GM18858 (cell line): ENCODE data around the gene WNT10A.
A peak's percentile ranks its signal among the peaks of the same experiment; 100 is the strongest.

Source experiments
- ATAC-seq: cut with Tn5 transposase; IDR thresholded peaks from one replicate; pipeline ENCODE4 v1.9.1; 2021; ENCODE audit not compliant: unreplicated experiment

Gene WNT10A

GRCh38 chr2:218876562-218877219, 4.0 kb upstream of the WNT10A start:
- ATAC-seq = no peak

GRCh38 chr2:218877331-218877730, 3.3 kb upstream of the WNT10A start:
- no peak for ATAC-seq

DNA sequence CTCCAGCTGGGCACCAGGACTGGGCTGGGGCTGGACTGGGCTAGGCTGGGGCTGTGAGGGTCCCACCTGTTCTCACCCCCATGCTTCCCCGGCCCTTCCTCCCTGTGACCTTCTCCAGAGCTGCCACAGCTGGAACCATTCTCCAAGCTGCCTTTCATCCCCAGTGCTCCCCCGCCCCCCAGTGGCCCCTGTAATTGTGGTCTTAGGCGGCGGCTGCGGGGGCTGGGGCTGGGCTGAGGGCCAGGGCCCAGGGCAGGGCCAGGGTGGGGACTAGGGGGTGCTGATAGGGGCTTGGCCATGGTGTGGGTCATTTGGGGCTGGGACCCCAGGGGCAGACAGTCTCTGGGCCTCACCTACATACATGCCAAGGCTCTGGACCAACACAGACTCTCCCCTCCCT, 2.8 kb upstream of the WNT10A start:
- ATAC-seq = no peak

DNA sequence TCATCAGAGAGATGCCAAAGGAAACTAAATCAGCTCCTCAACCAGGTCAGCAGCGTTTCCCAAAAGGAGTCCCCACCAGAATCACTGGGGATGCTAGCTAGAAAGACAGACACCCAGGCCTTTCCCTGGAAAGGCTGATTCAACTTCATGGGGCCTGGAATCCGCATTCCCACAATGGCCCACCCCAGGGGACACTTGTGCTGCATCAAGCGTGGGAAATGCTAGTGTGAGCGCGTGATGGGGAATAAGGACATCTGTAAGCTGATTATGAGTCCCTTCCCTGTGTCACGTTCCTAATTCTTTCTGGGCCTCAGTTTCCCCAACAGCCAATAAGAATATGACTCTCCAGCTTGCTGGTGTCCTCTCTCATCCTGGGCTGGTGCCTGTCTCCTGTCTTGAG, 2.2 kb upstream of the WNT10A start:
- ATAC-seq = no peak

DNA sequence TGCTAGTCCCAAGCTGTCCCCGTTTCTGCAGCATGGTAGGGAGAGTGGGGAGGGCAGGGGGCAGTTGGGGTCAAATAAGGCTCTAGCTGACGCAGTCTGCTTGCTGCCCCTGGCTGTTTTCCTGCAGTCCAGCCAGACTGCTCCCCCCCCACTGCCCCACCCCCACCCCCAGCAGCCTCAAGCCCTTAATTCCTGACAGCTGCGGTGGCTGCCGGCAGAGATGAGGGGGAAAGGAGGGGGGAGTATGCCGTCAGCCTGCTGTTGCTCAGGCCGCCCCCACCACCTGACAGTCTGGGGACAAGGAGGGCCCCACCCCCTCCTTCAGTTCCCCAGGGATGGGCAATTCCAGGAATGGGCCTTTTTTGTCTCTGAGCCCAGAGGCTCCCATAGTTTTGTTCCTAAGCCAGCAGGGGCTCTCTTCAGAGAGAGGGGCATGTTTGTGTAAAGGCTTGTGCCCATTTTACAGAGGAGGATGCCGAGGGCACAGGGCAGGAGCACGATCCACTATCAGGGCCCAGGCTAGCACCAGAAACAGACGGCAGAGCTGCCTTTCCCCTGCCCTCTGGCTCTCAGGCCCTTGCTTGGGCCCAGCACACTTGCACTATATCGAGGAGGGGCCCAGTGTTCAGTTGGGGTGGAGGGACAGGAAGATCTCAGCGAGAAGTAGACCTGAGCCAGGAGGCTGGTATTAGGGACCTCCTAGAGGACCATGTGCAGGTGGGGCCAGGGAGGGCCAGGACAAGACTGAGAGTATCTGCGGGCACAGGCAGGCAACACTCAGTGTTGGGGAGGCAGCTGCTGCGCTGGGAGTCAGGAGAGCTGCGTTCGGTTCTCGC, 1.5 kb upstream of the WNT10A start:
- no peak for ATAC-seq

DNA sequence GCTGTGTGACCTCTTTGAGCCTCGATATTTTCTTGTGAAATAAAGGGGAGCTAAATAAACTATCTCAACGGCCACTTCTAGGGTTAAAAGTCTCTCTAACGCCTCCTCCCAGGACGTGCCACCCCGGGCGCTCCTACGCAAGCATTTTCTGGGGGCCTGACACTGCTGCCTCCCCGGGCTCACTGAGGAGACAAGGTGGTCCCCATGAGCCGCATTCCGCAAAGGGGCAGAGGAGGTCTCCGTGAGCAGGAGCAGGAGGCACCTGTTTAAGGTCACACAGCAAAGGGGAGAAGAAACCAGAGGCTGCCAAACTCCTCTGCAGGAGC, 913 bp upstream of the WNT10A start:
- no peak for ATAC-seq

DNA sequence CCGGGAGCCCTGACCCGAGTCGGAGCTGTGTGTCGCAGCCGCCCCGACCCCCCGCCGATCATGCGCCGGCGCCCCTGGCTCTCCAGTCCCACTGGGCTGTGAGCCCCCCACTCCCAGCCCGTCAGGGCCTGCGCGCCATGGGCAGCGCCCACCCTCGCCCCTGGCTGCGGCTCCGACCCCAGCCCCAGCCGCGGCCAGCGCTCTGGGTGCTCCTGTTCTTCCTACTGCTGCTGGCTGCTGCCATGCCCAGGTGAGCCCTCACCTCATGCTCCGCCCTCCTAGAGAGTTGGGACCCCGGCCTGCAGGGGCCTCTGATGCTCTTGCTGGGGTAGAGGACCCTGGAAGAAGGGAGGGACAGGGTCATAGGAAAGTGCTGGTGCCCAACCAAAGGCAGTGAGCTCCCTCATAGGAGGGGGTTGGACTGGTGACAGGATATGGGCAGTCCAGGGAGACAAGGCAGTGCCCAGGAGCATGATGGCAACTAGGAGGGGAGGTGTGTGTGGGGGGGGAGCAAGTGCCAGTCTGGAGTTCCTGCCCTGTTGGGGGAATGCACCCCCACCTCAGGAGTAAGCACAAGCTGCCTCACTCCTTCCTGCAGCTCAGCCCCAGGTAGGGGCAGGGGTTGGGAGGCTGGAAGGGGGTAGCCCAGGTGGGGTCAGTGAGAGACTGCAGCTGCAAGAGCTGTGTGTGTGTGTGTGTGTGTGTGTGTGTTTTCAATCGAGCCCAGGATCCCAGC, 375 bp downstream of the WNT10A start:
- ATAC-seq = no peak

GRCh38 chr2:218881744-218882460, 1.2 kb downstream of the WNT10A start:
- no peak for ATAC-seq

GRCh38 chr2:218882461-218882816, 1.8 kb downstream of the WNT10A start:
- ATAC-seq = no peak

DNA sequence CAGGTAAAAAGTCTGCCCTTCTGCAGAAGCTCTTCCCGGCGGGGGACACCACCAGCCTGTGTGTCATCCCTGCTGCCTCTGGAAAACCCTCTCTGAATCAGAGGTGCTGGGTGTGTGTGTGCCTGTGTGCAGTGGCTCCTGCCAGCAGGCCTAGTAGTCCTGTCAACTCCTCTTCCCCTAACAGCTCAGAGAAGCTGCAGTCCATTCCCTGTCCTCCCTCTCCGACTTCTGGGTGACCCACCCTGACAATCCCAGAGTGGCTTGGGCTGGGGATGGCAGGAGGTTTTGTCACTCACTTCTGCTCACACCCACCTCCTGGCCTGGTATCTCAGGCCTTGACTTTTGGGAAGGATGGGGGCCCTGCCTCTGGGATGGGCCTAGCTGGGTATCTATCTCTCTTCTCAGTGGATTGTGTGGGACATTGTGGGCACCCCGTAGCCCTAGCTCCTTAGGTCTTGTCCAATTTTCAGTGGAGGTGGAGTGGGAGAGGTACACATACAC, 2.3 kb downstream of the WNT10A start:
- ATAC-seq = no peak

DNA sequence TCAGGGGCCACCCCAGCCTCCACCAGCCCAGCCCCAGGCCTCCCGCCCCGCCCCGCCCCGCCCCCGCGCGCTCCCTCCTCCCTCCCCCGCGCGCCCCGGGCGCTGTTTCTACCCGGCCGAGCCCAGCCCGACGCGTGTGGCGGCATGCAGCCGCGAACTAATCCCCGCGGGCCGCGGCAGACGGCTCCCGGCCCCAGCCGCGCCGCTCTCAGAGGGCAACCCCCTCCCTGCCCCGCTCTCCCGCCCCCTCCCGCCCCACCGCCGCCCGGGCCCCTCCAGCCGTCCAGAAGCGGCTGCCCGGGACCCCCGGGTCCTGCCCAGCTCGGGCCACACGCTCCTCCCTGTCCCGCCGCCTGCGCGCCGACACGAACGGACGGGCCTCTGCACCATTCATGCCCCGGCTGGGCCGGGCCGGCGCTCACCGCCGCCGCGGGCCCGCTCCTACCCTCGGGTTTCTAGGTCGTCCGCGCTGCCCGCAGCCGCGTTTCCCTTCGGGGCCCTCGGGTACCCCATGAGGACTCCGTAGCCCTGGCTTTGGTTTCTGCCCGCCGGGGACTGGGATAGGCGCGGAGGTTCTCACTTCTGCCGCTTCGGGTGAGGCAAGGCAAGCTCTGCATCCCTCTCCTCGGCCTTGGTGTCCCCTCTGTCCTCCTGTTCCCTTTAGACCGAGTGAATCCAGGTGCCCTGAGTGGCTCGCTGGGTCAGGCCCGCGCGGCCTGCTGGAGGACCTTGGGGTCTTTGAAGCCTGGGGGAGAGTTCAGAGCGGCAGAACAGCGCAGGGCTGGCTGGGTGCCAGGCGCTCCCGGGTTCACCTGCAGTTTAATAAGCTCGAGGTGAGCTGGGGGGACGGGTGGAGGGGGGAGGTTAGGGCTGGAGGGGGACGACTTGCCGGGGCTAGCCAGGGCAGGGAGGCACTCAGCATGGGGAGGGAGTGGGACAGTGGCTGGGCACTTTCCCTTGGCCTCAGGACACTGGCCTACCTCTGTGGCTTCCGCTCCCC, 3.1 kb downstream of the WNT10A start:
- ATAC-seq = no peak

DNA sequence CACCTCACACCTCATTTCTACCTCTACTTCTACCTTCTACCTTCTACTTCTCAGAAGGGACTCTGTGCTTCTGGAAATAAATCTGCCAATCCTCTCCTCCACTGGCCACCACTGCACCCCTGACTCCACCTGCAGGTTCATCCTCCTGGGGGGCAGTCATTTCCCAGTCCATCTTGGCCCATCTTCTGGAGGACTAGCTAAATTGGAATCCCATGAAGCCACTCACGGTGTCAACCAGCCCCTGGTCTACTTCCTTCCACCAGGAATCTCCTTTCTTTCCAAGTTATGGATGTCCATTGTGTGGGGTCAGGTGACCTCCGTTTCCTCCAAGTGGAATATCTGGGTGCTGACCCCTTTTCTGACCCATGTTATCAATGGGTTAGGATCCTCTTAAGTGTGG, 3.9 kb downstream of the WNT10A start:
- ATAC-seq = no peak

GRCh38 chr2:218885981-218886947, 5.6 kb downstream of the WNT10A start:
- ATAC-seq = peak; percentile 59

GRCh38 chr2:218887079-218887478, 6.4 kb downstream of the WNT10A start:
- no peak for ATAC-seq

GRCh38 chr2:218888341-218888740, 7.7 kb downstream of the WNT10A start:
- no peak for ATAC-seq

DNA sequence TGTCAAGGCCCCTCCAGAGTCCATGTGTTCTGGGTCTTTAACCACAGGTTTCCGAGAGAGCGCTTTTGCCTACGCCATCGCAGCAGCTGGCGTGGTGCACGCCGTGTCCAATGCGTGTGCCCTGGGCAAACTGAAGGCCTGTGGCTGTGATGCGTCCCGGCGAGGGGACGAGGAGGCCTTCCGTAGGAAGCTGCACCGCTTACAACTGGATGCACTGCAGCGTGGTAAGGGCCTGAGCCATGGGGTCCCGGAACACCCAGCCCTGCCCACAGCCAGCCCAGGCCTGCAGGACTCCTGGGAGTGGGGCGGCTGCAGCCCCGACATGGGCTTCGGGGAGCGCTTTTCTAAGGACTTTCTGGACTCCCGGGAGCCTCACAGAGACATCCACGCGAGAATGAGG, 9.3 kb downstream of the WNT10A start:
- ATAC-seq = no peak

- ATAC-seq = no peak
Measured at GRCh38 chr2:218890369-218890768, 9.7 kb downstream of the WNT10A start.

DNA sequence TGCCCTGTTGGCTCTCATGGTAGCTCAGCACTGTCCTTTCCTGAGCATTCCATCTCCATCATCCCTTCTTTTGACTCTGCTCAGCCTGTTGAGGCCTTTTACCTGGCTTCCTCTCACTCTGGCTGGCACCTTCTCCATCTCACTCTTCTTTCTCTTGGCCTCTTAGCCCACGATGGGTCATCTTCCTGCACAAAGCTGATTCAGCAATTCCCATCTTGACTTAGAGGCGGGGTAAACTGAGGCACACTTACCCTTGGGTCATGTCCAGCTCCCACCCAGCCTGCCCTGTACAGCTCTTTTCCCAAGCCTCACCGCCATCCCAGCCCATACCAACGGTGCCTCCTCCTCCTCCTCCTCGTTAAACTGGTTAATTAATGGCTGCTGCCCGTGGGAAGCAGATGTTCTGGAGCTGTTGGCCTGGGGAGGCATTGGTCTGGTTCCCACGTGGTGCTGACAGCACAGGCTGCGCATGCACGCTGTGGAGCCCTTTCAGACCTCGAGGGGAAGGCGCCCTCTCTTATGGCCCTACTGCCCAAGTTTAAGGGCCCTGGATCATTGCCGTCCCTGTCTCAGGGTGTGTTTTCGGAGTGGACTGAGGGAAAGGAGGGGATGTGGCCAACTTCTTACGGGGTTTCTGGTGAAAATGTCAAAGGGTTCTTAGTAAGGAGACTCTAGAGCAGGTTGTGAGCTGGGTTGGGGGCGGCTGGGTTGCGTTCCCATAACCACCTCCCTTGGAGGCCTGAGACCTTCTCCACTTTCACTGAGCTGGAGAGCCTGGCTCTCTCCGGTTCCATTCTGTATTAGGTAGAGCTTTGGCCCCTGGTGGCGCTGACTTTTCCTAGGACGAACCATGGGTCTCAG, 10.9 kb downstream of the WNT10A start:
- ATAC-seq = no peak
